Measurements from ENCODE around the gene MACROD2. TPM values are rescaled to one million over a fixed set of nuclear protein-coding genes. Genes with fewer than 3 reads are reported as not detected.

MACROD2 gene
- total RNA-seq, 4 donors from 2014 or later = 12.6 to 60.3 (median 18.9) TPM

- Histone ChIP-seq H3K27me3 (no peaks in the 10 kb centered on the region), H3K9me3 (no peaks in the 10 kb centered on the region), H3K36me3 (no peaks in the 10 kb centered on the region), H3K4me1 (no peaks in the 10 kb centered on the region), H3K4me3 (no peak overlapping the region), H3K27ac (no peak overlapping the region)
- TF ChIP-seq EP300 (IDR thresholded peaks at IDR 0.05) (no peak), POLR2A (IDR thresholded peaks at IDR 0.05) (no peak), POLR2AphosphoS5 (IDR thresholded peaks at IDR 0.05) (no peak)
- TF ChIP-seq, protein P1, sequence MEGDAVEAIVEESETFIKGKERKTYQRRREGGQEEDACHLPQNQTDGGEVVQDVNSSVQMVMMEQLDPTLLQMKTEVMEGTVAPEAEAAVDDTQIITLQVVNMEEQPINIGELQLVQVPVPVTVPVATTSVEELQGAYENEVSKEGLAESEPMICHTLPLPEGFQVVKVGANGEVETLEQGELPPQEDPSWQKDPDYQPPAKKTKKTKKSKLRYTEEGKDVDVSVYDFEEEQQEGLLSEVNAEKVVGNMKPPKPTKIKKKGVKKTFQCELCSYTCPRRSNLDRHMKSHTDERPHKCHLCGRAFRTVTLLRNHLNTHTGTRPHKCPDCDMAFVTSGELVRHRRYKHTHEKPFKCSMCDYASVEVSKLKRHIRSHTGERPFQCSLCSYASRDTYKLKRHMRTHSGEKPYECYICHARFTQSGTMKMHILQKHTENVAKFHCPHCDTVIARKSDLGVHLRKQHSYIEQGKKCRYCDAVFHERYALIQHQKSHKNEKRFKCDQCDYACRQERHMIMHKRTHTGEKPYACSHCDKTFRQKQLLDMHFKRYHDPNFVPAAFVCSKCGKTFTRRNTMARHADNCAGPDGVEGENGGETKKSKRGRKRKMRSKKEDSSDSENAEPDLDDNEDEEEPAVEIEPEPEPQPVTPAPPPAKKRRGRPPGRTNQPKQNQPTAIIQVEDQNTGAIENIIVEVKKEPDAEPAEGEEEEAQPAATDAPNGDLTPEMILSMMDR (IDR thresholded peaks at IDR 0.05) = no peak
- no peak for DNase-seq (ENCODE audit: low spot score in 2 of 2)
- WGBS = 66% methylated on average over 5 of the region's 5 CpGs
Observed at GRCh38 chr20:15445056-15445840, 1449.9 kb downstream of the MACROD2 start.

DNA sequence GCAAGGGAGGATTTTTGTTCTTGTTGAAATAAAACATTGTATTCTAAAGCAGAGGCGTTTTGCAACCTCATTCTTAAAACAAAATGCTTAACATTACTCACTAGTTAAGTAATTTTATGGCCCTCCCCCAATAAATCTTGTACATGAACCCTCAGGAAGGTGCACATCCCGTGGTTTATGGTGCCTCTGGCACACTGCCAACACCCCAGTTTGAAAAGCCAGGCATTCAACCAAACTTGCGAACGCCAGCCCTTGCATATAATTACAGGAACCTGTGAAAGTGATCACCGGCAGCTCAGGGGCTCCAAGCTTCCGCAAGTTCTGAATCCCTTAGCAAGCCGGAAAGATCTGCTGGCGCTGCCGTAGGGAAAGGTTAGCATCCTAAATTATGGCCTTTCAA lies 1451.1 kb downstream of the MACROD2 start:
- H3K36me3 ChIP-seq = no peaks in the 10 kb centered on the region
- WGBS = 43% methylated on average over 9 of the region's 9 CpGs
- DNase-seq (ENCODE audit: low spot score in 2 of 2) = no peak
- TF ChIP-seq POLR2A (IDR thresholded peaks at IDR 0.05) (no peak), POLR2AphosphoS5 (IDR thresholded peaks at IDR 0.05) (no peak), EP300 (IDR thresholded peaks at IDR 0.05) (no peak)
- TF ChIP-seq, protein P1 (IDR thresholded peaks at IDR 0.05) = no peak
- no peaks in the 10 kb centered on the region for H3K9me3 ChIP-seq
- H3K4me1 ChIP-seq = no peaks in the 10 kb centered on the region
- H3K27ac ChIP-seq = no peak overlapping the region
- no peak overlapping the region for H3K4me3 ChIP-seq
- no peaks in the 10 kb centered on the region for H3K27me3 ChIP-seq

DNA sequence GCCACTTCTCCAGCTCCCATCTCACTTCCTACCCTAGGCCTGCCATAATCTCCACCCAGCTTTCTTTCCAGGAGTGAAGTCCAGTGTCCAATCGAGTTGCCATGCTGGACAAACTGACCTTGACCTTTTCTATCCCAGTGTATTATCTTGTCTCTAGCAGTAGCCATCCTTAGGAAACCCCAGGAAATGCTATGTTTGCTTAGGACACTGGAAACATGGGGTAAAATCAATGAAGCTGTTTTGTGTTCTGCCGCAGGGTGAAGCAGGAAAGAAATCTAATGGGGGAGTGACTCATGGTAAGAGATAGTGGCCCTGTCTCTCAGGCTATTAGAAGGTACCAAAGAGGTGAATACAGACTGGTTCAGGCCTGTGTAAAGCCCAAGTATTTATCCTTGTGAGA lies 1452.2 kb downstream of the MACROD2 start:
- H3K4me3 ChIP-seq = no peak overlapping the region
- 83% methylated on average over 2 of the region's 2 CpGs for WGBS
- no peak for DNase-seq (ENCODE audit: low spot score in 2 of 2)
- H3K27me3 ChIP-seq = no peaks in the 10 kb centered on the region
- H3K36me3 ChIP-seq = no peaks in the 10 kb centered on the region
- no peaks in the 10 kb centered on the region for H3K4me1 ChIP-seq
- H3K27ac ChIP-seq = no peak overlapping the region
- H3K9me3 ChIP-seq = no peaks in the 10 kb centered on the region
- TF ChIP-seq EP300 (IDR thresholded peaks at IDR 0.05) (no peak), POLR2AphosphoS5 (IDR thresholded peaks at IDR 0.05) (no peak), POLR2A (IDR thresholded peaks at IDR 0.05) (no peak)
- TF ChIP-seq, protein P1 (IDR thresholded peaks at IDR 0.05) = no peak

- WGBS = 93% methylated on average over 4 of the region's 4 CpGs
- TF ChIP-seq POLR2A (IDR thresholded peaks at IDR 0.05) (no peak), POLR2AphosphoS5 (IDR thresholded peaks at IDR 0.05) (no peak)
- no peaks in the 10 kb centered on the region for H3K36me3 ChIP-seq
Observed at GRCh38 chr20:15449061-15449460, 1453.7 kb downstream of the MACROD2 start.

DNA sequence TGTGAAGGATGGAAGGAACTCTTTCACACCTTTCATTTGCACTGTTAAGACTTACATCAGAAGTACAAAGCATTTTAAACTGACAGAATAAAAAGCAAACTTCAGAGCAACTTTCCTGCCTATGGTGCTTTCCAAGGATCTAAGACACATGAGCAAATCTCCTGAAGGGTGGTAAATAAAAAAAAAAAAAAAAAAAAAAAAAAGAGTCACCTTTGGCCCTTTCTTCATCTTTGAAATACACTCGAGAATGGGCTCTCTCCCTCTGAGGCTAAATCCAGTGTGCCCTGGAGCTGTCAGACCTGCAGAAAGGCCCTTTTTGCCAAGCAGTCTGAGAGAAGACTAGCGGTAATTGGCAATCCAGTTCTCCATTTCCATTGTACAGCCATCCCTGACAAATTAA lies 1455.9 kb downstream of the MACROD2 start:
- H3K36me3 ChIP-seq = no peaks in the 10 kb centered on the region
- TF ChIP-seq POLR2A (IDR thresholded peaks at IDR 0.05) (no peak), EP300 (IDR thresholded peaks at IDR 0.05) (no peak), POLR2AphosphoS5 (IDR thresholded peaks at IDR 0.05) (no peak)
- TF ChIP-seq, protein P1 (IDR thresholded peaks at IDR 0.05) = no peak
- DNase-seq (ENCODE audit: low spot score in 2 of 2) = no peak
- H3K27me3 ChIP-seq = no peaks in the 10 kb centered on the region
- H3K4me1 ChIP-seq = no peaks in the 10 kb centered on the region
- no peak overlapping the region for H3K4me3 ChIP-seq
- no peaks in the 10 kb centered on the region for H3K9me3 ChIP-seq
- H3K27ac ChIP-seq = no peak overlapping the region
- 84% methylated on average over 2 of the region's 2 CpGs for WGBS

More at GRCh38 chr20:15449061-15449460, 1453.7 kb downstream of the MACROD2 start:
- Histone ChIP-seq H3K4me3 (no peak overlapping the region), H3K27me3 (no peaks in the 10 kb centered on the region), H3K9me3 (no peaks in the 10 kb centered on the region), H3K4me1 (no peaks in the 10 kb centered on the region), H3K27ac (no peak overlapping the region)
- DNase-seq (ENCODE audit: low spot score in 2 of 2) = no peak

Measured in suprapubic skin (tissue), 4 donors.